HCT116 (cell line): ENCODE measurements around the gene FNDC3B. TPM values are rescaled to one million over a fixed set of nuclear protein-coding genes. Genes with fewer than 3 reads are reported as not detected.

ENCODE experiments used
- ATAC-seq: fragments of 200-7000 bp; cut with Tn5 transposase; 2 replicates; pipeline ENCODE4 v1.9.1; 2020; ENCODE audit warnings: mild to moderate bottlenecking, moderate library complexity
- BruUV-seq: library from RNA; stranded (reverse); fragments of 400-500 nt; replicated peaks from 2 replicates; lab custom pipeline; 2021; lab: Mats Ljungman, UMichigan
- CTCF ChIA-PET: fragments of 300-600 bp; sonication (Branson Sonifier 250); formaldehyde crosslinking; loops from one replicate; lab custom pipeline; 2021; ENCODE audit warnings: antibody characterized with exemption; lab: Charles Lee
- POLR2A ChIA-PET: fragments of 300-600, 350-600 bp; sonication (Branson Sonifier 250); formaldehyde crosslinking; loops from one replicate; lab custom pipeline; 2021; ENCODE audit warnings: antibody characterized with exemption; lab: Charles Lee
- RAD21 ChIA-PET, 2 experiments: fragments of 300-600 bp; sonication (Branson Sonifier 250); formaldehyde crosslinking; loops; one replicate each; lab custom pipeline; 2023; ENCODE audit warnings: low total read pairs in 2 of 2; ENCODE audit not compliant: uncharacterized antibody in 2 of 2, unreplicated experiment in 2 of 2, low non-redundant PET in 1 of 2; lab: Charles Lee
- DNase-seq: peaks from one replicate; pipeline ENCODE4 v3.0.0-alpha.2; 2010; ENCODE audit warnings: low read depth, low spot score
- H2AFZ ChIP-seq: fragments of 200-600 bp; shearing (Covaris generic), sonication (generic); 2 replicates; pipeline ENCODE4 v1.6.1; 2017; ENCODE audit warnings: low read depth, mixed run types, mixed read lengths, antibody characterized with exemption, low read length; ENCODE audit not compliant: poor library complexity, severe bottlenecking
- H3K27ac ChIP-seq: 2 replicates; pipeline ENCODE4 v1.5.1; 2012; ENCODE audit warnings: low read depth, low read length
- H3K27me3 ChIP-seq: fragments of 200-600 bp; sonication (generic); 2 replicates; pipeline ENCODE4 v1.6.1; 2016; ENCODE audit warnings: mixed run types, low read length, mixed read lengths; ENCODE audit not compliant: insufficient read depth
- H3K36me3 ChIP-seq, 2 experiments: fragments of 200-500 bp in 1 of 2; fragments of 200-600 bp in 1 of 2; sonication (Bioruptor generic) in 1 of 2; sonication (generic) in 1 of 2; 2 replicates each; pipeline versions ENCODE4 v1.5.1 to v1.6.1; 2014 to 2016; ENCODE audit warnings: low read length in 2 of 2, inconsistent platforms in 1 of 2, mixed read lengths in 1 of 2, mixed run types in 1 of 2; ENCODE audit not compliant: insufficient read depth in 2 of 2, control insufficient read depth in 1 of 2
- H3K4me1 ChIP-seq, 2 experiments: fragments of 200-600 bp in 1 of 2; sonication (generic) in 1 of 2; 2 replicates each; pipeline versions ENCODE4 v1.5.1 to v1.6.1; 2012 to 2017; ENCODE audit warnings: low read length in 2 of 2, inconsistent platforms in 1 of 2, mild to moderate bottlenecking in 1 of 2, mixed read lengths in 1 of 2, mixed run types in 1 of 2, moderate library complexity in 1 of 2; ENCODE audit not compliant: insufficient read depth in 2 of 2, control insufficient read depth in 1 of 2
- H3K4me2 ChIP-seq: fragments of 200-600 bp; sonication (generic); 2 replicates; pipeline ENCODE4 v1.6.1; 2017; ENCODE audit warnings: mixed run types, low read length, mixed read lengths
- H3K4me3 ChIP-seq, 2 experiments: fragments of 200-600 bp in 1 of 2; sonication (generic) in 1 of 2; replicated peaks in 1 of 2; 2 replicates each; pipeline ENCODE4 v1.5.1; 2011 to 2016; ENCODE audit warnings: low read length in 2 of 2, control low read depth in 1 of 2, low read depth in 1 of 2, mild to moderate bottlenecking in 1 of 2, mixed read lengths in 1 of 2, mixed run types in 1 of 2
- H3K79me2 ChIP-seq: fragments of 200-600 bp; sonication (generic); 2 replicates; pipeline ENCODE4 v1.6.1; 2017; ENCODE audit warnings: mild to moderate bottlenecking, mixed run types, low read length, moderate library complexity, mixed read lengths; ENCODE audit not compliant: insufficient read depth
- H3K9ac ChIP-seq: fragments of 200-600 bp; sonication (generic); 2 replicates; pipeline ENCODE4 v1.6.1; 2016; ENCODE audit warnings: low read length, mixed read lengths
- H3K9me2 ChIP-seq: fragments of 200-600 bp; sonication (generic), shearing (Covaris generic); 2 replicates; pipeline ENCODE4 v1.6.1; 2017; ENCODE audit warnings: mixed run types, mild to moderate bottlenecking, moderate library complexity; ENCODE audit not compliant: insufficient read depth
- H3K9me3 ChIP-seq, 2 experiments: fragments of 200-500 bp in 1 of 2; fragments of 200-600 bp in 1 of 2; sonication (Bioruptor generic) in 1 of 2; sonication (generic) in 1 of 2; 2 replicates each; pipeline ENCODE4 v1.6.1; 2014 to 2017; ENCODE audit warnings: low read length in 2 of 2, mixed read lengths in 2 of 2, inconsistent platforms in 1 of 2, low read depth in 1 of 2, mild to moderate bottlenecking in 1 of 2, mixed run types in 1 of 2, moderate library complexity in 1 of 2; ENCODE audit not compliant: control insufficient read depth in 1 of 2, insufficient read depth in 1 of 2
- H4K20me1 ChIP-seq: fragments of 200-600 bp; sonication (generic), shearing (Covaris generic); 2 replicates; pipeline ENCODE4 v1.6.1; 2017; ENCODE audit warnings: mixed run types, mild to moderate bottlenecking, moderate library complexity; ENCODE audit not compliant: insufficient read depth
- CTCF ChIP-seq, 3 experiments: fragments of 200-600 bp in 1 of 3; sonication (generic) in 1 of 3; IDR thresholded peaks in 2 of 3; conservative IDR thresholded peaks in 1 of 3; 2 replicates each; pipeline ENCODE4 v1.5.1; 2012 to 2017; ENCODE audit warnings: low read depth in 2 of 3, low read length in 2 of 3, antibody characterized with exemption in 1 of 3, borderline replicate concordance in 1 of 3, control low read depth in 1 of 3, mild to moderate bottlenecking in 1 of 3, mixed read lengths in 1 of 3, mixed run types in 1 of 3, moderate library complexity in 1 of 3; ENCODE audit not compliant: insufficient read depth in 1 of 3
- EGR1 ChIP-seq: IDR thresholded peaks from 2 replicates; pipeline ENCODE4 v1.6.1; 2012; ENCODE audit warnings: low read depth
- EZH2phosphoT487 ChIP-seq: fragments of 200-600 bp; IDR thresholded peaks from 2 replicates; pipeline ENCODE4 v1.6.1; 2018; ENCODE audit warnings: antibody characterized with exemption, borderline replicate concordance
- POLR2A ChIP-seq: IDR thresholded peaks from 2 replicates; pipeline ENCODE4 v1.7.0; 2011; ENCODE audit warnings: borderline replicate concordance; ENCODE audit not compliant: insufficient read depth, insufficient read length; ENCODE audit errors: extremely low read depth
- RAD21 ChIP-seq: IDR thresholded peaks from 2 replicates; pipeline ENCODE4 v1.6.1; 2012; ENCODE audit warnings: low read depth, mild to moderate bottlenecking
- REST ChIP-seq: IDR thresholded peaks from 2 replicates; pipeline ENCODE4 v1.6.1; 2012; ENCODE audit warnings: low read depth
- SRF ChIP-seq: IDR thresholded peaks from 2 replicates; pipeline ENCODE4 v1.6.1; 2012; ENCODE audit warnings: low read depth
- ZNF274 ChIP-seq: fragments of 200-500 bp; sonication (Bioruptor generic); IDR thresholded peaks from 2 replicates; pipeline ENCODE4 v1.6.1; 2014; ENCODE audit warnings: mild to moderate bottlenecking, low read depth, low read length, inconsistent platforms
- intact Hi-C: fragments of 100-400 bp; cut with micrococcal nuclease; formaldehyde crosslinking; loops from 2 replicates; pipeline ENCODE4 v1.10.0; 2022
- total RNA-seq: library from RNA; stranded (reverse); gene quantifications from one replicate; pipeline ENCODE4 v1.2.1, GENCODE V29; 2021; ENCODE audit not compliant: unreplicated experiment

FNDC3B gene
- total RNA-seq, 1 experiment from 2014 or later, result 45.7 TPM

GRCh38 chr3:172181932-172182586 is 142.7 kb downstream of the FNDC3B start (continued):
- TF ChIP-seq CTCF (IDR thresholded peaks at IDR 0.05 in 2 of 3, conservative IDR thresholded peaks at IDR 0.05 in 1 of 3; ENCODE audit: borderline replicate concordance in 1 of 3, insufficient read depth in 1 of 3, low read depth in 2 of 3, low read length in 2 of 3) (no peak), REST (no peak), POLR2A (no peak), RAD21 (no peak), EGR1 (no peak)

GRCh38 chr3:172182797-172183196 is 143.4 kb downstream of the FNDC3B start:
- no peak for DNase-seq
- H3K9ac ChIP-seq, result no peak overlapping the region

More at GRCh38 chr3:172182797-172183196, 143.4 kb downstream of the FNDC3B start:
- no peaks in the 10 kb centered on the region for H3K36me3 ChIP-seq
- RAD21 ChIA-PET, result no interaction called here
- no peaks in the 10 kb centered on the region for H3K9me3 ChIP-seq
- no peak for ATAC-seq
- H4K20me1 ChIP-seq, result no peaks in the 10 kb centered on the region
- H3K27me3 ChIP-seq, result no peaks in the 10 kb centered on the region
- TF ChIP-seq RAD21, result no peak
- no peak for TF ChIP-seq ZNF274
- no peak for TF ChIP-seq EZH2phosphoT487
- no peak for TF ChIP-seq SRF
- TF ChIP-seq, all 23 proteins: peak for 0
- ChIA-PET CTCF (no interaction called here), POLR2A (no interaction called here)
- BruUV-seq, result no TSS peak
- Histone ChIP-seq H3K4me3 (no peak overlapping the region), H3K9me2 (no peaks in the 10 kb centered on the region), H3K4me2 (no peak overlapping the region), H3K27ac (no peak overlapping the region), H3K79me2 (peaks cover 7% of the 10 kb centered on the region; the same call in 1 of the 2 replicates), H2AFZ (no peak overlapping the region), H3K4me1 (peaks cover 17 to 20% of the 10 kb centered on the region in 2 experiments; a peak in 3 of 4 replicates)
- intact Hi-C loops, result no loop called here
